Mucosa of rectum (tissue), 2 donors: Measurements from ENCODE around the gene ADAMTS16.

ENCODE experiments used
- H3K27ac ChIP-seq, 2 donors: one replicate each; pipeline ENCODE4 v1.7.0; 2013; ENCODE audit warnings: inconsistent platforms in 2 of 2, low read depth in 2 of 2, low read length in 2 of 2
- H3K27me3 ChIP-seq, 2 donors: one replicate each; pipeline ENCODE4 v1.7.0; 2013; ENCODE audit warnings: low read length in 2 of 2; ENCODE audit not compliant: control insufficient read depth in 2 of 2, insufficient read depth in 2 of 2
- H3K36me3 ChIP-seq, 2 donors: one replicate each; pipeline ENCODE4 v1.7.0; 2013; ENCODE audit warnings: low read length in 2 of 2; ENCODE audit not compliant: control insufficient read depth in 2 of 2, insufficient read depth in 2 of 2
- H3K4me1 ChIP-seq, 2 donors: one replicate each; pipeline ENCODE4 v1.7.0; 2013; ENCODE audit warnings: low read length in 2 of 2, mild to moderate bottlenecking in 1 of 2; ENCODE audit not compliant: control insufficient read depth in 2 of 2, insufficient read depth in 2 of 2
- H3K4me3 ChIP-seq, 2 donors: one replicate each; pipeline ENCODE4 v1.7.0; 2013; ENCODE audit warnings: low read length in 2 of 2
- H3K9ac ChIP-seq, 2 donors: one replicate each; pipeline ENCODE4 v1.7.0; 2013; ENCODE audit warnings: low read length in 2 of 2, low read depth in 1 of 2, mild to moderate bottlenecking in 1 of 2
- H3K9me3 ChIP-seq, 2 donors: one replicate each; pipeline ENCODE4 v1.7.0; 2013; ENCODE audit warnings: low read length in 2 of 2; ENCODE audit not compliant: control insufficient read depth in 2 of 2
- donor health status: healthy.
- donor health status: Normal muscosa, but diverticular disease.

Gene ADAMTS16

DNA sequence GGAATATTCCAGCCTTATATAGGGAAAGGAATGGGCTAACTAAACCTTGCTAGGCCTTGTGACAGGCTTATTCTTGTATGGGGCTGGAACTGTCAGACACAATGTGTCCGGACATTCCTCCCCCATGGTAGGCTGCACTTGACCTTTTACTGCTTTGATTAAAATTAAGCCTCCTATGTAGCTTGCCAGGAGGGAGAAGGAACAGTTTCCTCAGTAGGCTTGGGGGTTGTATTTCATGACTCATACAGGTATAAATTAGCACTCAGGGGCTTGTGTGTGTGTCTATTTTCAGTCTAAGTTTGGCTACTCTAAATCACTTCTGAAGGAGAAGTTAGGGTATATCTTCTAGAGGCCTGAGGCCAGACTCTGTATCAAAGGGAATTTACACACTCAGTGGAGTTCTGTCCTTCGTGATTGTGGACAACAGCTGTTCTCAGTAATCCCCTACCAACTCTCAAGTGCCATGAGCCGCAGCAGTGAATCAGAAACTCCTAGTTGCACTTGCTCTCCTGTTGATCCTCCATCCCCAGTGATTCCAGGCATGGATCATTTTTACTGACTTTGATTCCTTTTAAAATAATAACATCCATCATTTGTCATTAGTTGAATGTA, 16.4 kb downstream of the ADAMTS16 start:
- H3K4me1 ChIP-seq: no peaks in the 10 kb centered on the region
- H3K27ac ChIP-seq: no peak overlapping the region
- H3K36me3 ChIP-seq: no peaks in the 10 kb centered on the region
- no peak overlapping the region for H3K4me3 ChIP-seq
- H3K9me3 ChIP-seq: no peaks in the 10 kb centered on the region
- no peaks in the 10 kb centered on the region for H3K27me3 ChIP-seq
- H3K9ac ChIP-seq: no peak overlapping the region

DNA sequence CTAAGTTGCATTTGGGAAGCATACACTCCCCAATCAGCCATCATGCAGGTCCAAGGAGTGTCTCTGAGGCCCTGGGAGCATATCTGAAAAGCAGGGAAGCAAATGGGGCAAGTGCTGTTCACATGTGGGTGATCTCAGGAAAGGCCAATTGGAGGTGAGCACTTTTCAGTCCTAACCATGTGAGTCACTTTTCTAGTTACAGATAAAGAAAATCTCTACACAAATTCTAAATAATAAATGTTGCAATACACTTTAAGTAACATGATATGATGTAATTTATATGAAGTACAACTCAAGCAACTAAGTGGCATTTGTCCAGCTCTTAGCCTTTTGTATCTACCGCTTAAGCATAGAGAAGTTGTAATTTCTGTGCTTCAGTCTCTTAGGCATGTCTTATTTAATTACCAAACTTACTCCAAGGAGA, 18.4 kb downstream of the ADAMTS16 start:
- Histone ChIP-seq H3K4me1 (no peaks in the 10 kb centered on the region), H3K4me3 (no peak overlapping the region), H3K27ac (no peak overlapping the region), H3K36me3 (no peaks in the 10 kb centered on the region), H3K27me3 (no peaks in the 10 kb centered on the region), H3K9ac (no peak overlapping the region), H3K9me3 (no peaks in the 10 kb centered on the region)

DNA sequence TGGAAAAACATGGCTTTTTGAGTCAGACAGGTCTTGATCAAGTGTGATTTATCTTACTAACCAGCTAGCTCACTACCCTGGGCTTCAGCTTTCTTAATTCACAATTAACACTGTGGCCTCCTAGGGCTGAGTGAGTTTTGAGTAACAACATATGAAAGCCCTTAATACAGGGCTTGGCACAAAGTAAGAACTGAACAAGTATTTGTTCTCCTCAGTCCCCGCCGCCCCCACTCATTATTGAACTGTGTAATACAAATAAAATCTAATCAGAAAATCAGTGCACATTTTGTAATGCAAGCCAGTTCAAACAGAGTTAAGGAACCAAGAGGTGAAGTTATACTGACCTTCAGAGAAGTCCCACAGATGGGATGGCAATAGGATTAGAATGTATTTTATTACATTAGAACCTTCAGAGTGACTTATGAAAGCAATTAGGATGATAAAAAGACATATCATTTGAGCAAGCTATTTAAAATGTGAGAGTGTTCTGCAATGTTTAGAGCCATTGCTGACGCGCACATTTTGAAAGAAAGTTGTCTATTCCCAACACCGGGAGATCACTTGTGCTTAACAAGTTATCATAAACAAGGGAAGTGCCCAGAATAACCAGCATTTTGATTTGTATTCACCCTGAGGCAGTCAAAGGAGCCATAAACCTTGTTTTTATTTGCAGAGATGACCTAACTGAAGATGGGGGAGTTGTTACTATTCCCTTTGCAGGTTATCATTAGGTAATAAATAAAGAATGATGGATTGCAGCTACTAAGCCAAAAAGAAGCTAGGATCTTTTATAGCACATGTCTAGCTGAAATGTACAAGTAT, 19.4 kb downstream of the ADAMTS16 start:
- no peaks in the 10 kb centered on the region for H3K9me3 ChIP-seq
- no peaks in the 10 kb centered on the region for H3K27me3 ChIP-seq
- H3K27ac ChIP-seq: no peak overlapping the region
- H3K36me3 ChIP-seq: no peaks in the 10 kb centered on the region
- no peaks in the 10 kb centered on the region for H3K4me1 ChIP-seq
- no peak overlapping the region for H3K9ac ChIP-seq
- H3K4me3 ChIP-seq: no peak overlapping the region

DNA sequence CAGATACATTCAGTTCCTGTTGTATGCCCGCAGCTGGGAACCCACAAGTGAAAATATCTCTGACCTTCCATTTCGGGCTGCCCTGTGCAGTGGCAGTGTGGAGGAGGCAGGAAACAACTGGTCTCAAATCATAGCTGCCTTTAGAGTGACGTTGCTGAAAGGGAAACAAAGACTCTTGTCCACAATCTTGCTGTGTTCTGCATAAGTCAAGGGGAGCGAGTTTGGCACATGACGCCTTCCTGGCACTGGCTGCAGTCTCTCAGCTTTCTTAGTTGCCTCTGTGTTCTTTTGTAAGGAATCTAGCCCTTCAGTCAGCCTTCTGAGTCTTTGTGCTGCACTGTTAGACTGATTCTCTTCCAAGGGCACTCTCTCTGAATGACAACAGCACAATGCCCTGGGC, 24.0 kb downstream of the ADAMTS16 start:
- Histone ChIP-seq H3K9me3 (no peaks in the 10 kb centered on the region), H3K27ac (no peak overlapping the region), H3K4me3 (no peak overlapping the region), H3K4me1 (no peaks in the 10 kb centered on the region), H3K9ac (no peak overlapping the region), H3K36me3 (no peaks in the 10 kb centered on the region), H3K27me3 (no peaks in the 10 kb centered on the region)

DNA sequence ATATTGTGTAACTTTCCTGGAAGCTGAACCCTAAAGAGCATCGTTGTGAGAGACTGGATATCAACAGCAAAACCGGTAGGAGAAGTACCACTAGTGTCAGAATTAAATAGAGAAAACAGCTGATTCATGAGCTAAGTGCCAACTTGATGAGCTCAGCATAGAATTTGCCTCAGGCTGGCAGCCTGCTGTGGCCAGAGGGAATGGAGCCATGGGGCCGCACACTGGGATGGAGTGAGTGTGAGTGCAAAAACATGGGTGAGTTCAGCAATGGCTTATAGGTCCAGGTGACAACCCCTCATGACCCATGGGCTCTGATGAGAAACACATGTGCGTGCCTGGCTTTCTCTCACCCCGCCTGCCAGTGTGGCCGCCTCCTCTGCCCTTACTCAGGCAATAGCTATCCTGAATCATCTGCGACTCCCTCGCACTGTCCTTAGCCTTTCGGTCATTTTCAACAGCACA, 25.4 kb downstream of the ADAMTS16 start:
- Histone ChIP-seq H3K27me3 (no peaks in the 10 kb centered on the region), H3K9me3 (no peaks in the 10 kb centered on the region), H3K9ac (no peak overlapping the region), H3K36me3 (no peaks in the 10 kb centered on the region), H3K27ac (no peak overlapping the region), H3K4me1 (no peaks in the 10 kb centered on the region), H3K4me3 (no peak overlapping the region)

DNA sequence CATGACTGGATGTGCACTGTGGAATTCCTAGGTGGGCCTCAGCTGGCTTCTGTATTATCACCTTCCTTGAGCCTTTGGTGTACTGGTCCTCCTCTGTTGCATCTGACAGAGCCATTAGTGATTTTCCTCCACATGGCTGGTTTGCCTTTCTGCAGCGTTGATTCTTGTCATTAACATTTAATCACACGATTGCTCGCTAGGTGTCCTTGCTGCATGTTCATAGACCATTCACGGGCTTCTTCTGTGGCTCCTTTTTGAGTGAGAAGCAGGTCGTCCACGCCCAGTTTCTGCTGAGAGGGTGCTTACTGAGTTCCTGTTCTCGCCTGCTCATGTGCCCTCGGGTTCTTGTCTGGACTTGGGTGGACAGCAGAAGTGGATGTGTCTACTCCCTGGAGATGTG, 29.3 kb downstream of the ADAMTS16 start:
- Histone ChIP-seq H3K27ac (no peak overlapping the region), H3K9ac (no peak overlapping the region), H3K4me1 (no peaks in the 10 kb centered on the region), H3K36me3 (no peaks in the 10 kb centered on the region), H3K9me3 (no peaks in the 10 kb centered on the region), H3K27me3 (no peaks in the 10 kb centered on the region), H3K4me3 (no peak overlapping the region)

DNA sequence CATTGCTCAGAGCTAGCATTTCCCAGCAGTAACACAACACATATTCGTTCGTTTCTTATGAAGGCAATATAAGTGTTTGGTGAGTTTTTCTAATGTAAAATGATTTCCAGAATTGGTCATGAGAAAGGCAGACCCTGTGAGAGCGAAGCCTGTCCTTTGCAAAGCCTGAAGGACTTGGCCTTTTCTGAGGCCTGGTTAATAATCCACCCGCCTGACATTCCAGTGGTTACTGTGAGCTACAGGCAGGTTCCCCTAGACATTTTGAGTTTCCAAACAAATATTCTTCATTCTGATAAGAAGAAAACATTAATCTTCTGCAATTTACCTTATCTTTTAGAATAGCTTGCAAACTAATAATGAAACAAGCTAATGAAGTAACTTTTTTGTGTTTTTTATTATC, 38.0 kb downstream of the ADAMTS16 start:
- H3K9me3 ChIP-seq: no peaks in the 10 kb centered on the region
- H3K4me3 ChIP-seq: no peak overlapping the region
- H3K4me1 ChIP-seq: no peaks in the 10 kb centered on the region
- H3K9ac ChIP-seq: no peak overlapping the region
- H3K36me3 ChIP-seq: no peaks in the 10 kb centered on the region
- no peaks in the 10 kb centered on the region for H3K27me3 ChIP-seq
- no peak overlapping the region for H3K27ac ChIP-seq

DNA sequence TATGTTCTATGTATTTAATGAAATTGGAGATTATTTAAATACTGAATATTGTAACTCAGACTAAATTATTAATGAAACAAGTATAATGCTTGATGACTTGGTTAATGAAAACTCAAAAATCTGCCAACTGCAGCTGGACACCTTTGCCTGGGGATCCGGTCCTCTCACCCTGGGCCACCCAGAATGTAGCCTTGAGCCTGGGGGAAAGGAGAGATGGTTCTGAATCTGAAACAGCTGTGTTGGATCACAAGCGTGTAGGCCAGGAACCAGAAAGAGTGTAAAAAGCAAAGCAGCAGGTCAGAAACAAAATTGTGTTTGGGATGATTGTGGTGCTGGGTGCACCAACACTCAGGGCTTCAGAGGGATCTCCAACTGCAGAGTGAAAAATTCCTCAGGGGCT, 38.5 kb downstream of the ADAMTS16 start:
- no peak overlapping the region for H3K27ac ChIP-seq
- no peaks in the 10 kb centered on the region for H3K36me3 ChIP-seq
- no peaks in the 10 kb centered on the region for H3K4me1 ChIP-seq
- H3K9ac ChIP-seq: no peak overlapping the region
- H3K27me3 ChIP-seq: no peaks in the 10 kb centered on the region
- no peak overlapping the region for H3K4me3 ChIP-seq
- H3K9me3 ChIP-seq: no peaks in the 10 kb centered on the region

DNA sequence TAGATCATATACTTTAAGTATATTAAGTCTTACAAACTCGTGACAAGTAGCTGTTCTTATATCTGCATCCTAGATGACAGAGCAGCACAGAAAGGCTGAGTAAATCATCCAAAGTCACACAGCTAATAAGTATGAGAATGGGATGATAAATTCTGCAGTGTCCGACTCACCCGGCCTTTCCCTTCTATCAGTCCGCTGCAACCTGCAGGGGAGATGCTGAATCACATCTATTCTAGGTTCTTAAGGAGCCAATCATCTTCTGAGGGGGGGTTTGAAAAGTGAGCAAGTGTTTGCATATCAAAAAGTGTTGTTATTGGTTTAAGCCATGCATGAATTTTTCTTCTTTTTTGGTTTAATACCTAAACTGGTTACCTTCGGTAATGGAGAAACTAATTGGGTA, 38.9 kb downstream of the ADAMTS16 start:
- H3K27me3 ChIP-seq: no peaks in the 10 kb centered on the region
- no peak overlapping the region for H3K27ac ChIP-seq
- H3K36me3 ChIP-seq: no peaks in the 10 kb centered on the region
- no peak overlapping the region for H3K9ac ChIP-seq
- no peak overlapping the region for H3K4me3 ChIP-seq
- H3K9me3 ChIP-seq: no peaks in the 10 kb centered on the region
- no peaks in the 10 kb centered on the region for H3K4me1 ChIP-seq

DNA sequence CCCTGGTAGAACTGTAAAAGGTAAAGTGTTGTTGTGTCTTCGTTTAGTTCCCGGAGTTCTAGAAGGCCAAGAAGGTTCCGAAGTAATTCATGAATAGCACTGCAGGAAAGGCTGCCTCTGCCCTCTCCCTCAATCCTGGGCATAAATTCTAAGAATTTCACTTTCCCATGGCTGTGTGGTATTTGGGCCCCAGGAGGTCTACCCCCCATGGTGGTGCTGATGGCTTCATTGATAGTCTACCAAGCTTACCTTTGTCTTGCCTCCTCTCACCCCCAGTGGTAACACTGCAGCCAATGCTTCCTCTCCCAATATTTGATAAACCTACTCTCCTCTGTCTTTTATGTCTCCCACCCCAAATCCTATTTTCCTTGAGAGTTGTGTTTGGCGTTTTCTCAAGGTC, 39.5 kb downstream of the ADAMTS16 start:
- Histone ChIP-seq H3K9ac (no peak overlapping the region), H3K9me3 (no peaks in the 10 kb centered on the region), H3K4me1 (no peaks in the 10 kb centered on the region), H3K27ac (no peak overlapping the region), H3K4me3 (no peak overlapping the region), H3K36me3 (no peaks in the 10 kb centered on the region), H3K27me3 (no peaks in the 10 kb centered on the region)
